OCI-LY7 (cell line): ENCODE measurements around the gene KRR1. TPM values are rescaled to one million over a fixed set of nuclear protein-coding genes. Genes with fewer than 3 reads are reported as not detected.

Experiments
- BruUV-seq: library from RNA; stranded (reverse); fragments of 400-500 nt; replicated peaks from 2 replicates; lab custom pipeline; 2021; lab: Mats Ljungman, UMichigan
- CTCF ChIA-PET: fragments of 300-600 bp; sonication (Branson Sonifier 250); formaldehyde crosslinking; loops from one replicate; lab custom pipeline; 2022; ENCODE audit warnings: antibody characterized with exemption; ENCODE audit not compliant: unreplicated experiment; lab: Charles Lee
- POLR2A ChIA-PET: fragments of 300-600 bp; sonication (Branson Sonifier 250); formaldehyde crosslinking; loops from one replicate; lab custom pipeline; 2022; ENCODE audit warnings: antibody characterized with exemption; lab: Charles Lee
- DNase-seq: peaks from one replicate; pipeline ENCODE4 v3.0.0-alpha.2; 2015; ENCODE audit warnings: low spot score
- H2AFZ ChIP-seq: fragments of 200-600 bp; sonication (generic), shearing (Covaris generic); 2 replicates; pipeline ENCODE4 v1.6.1; 2014; ENCODE audit warnings: mild to moderate bottlenecking, antibody characterized with exemption, low read length, moderate library complexity
- H3K27ac ChIP-seq: fragments of 200-600 bp; sonication (generic); 2 replicates; pipeline ENCODE4 v1.5.1; 2014; ENCODE audit warnings: mixed run types, low read depth, mild to moderate bottlenecking, moderate library complexity, low read length, inconsistent platforms; ENCODE audit not compliant: poor library complexity, severe bottlenecking
- H3K36me3 ChIP-seq: fragments of 200-600 bp; sonication (generic); 2 replicates; pipeline ENCODE4 v1.6.1; 2014; ENCODE audit warnings: mild to moderate bottlenecking, antibody characterized with exemption, low read length, moderate library complexity, mixed read lengths; ENCODE audit not compliant: insufficient read depth
- H3K4me1 ChIP-seq: fragments of 200-600 bp; sonication (generic); 2 replicates; pipeline ENCODE4 v1.5.1; 2014; ENCODE audit warnings: mild to moderate bottlenecking, low read length; ENCODE audit not compliant: insufficient read depth, poor library complexity, severe bottlenecking
- H3K4me2 ChIP-seq: fragments of 200-600 bp; sonication (generic); 2 replicates; pipeline ENCODE4 v1.6.1; 2014; ENCODE audit warnings: mild to moderate bottlenecking, low read length
- H3K4me3 ChIP-seq: fragments of 200-600 bp; sonication (generic); 2 replicates; pipeline ENCODE4 v1.5.1; 2014; ENCODE audit warnings: mild to moderate bottlenecking, low read depth, low read length; ENCODE audit not compliant: poor library complexity, severe bottlenecking
- H3K79me2 ChIP-seq: fragments of 200-600 bp; sonication (generic); 2 replicates; pipeline ENCODE4 v1.6.1; 2016; ENCODE audit warnings: low read depth, mild to moderate bottlenecking, low read length, moderate library complexity, mixed read lengths; ENCODE audit not compliant: insufficient read depth
- H3K9me2 ChIP-seq: fragments of 200-600 bp; sonication (generic); 2 replicates; pipeline ENCODE4 v1.6.1; 2016; ENCODE audit warnings: mild to moderate bottlenecking, low read length, mixed read lengths; ENCODE audit not compliant: insufficient read depth
- H3K9me3 ChIP-seq: fragments of 200-600 bp; sonication (generic); 2 replicates; pipeline ENCODE4 v1.6.1; 2014; ENCODE audit warnings: mild to moderate bottlenecking, mixed run types, low read length, mixed read lengths
- H4K20me1 ChIP-seq: fragments of 200-600 bp; sonication (generic); 2 replicates; pipeline ENCODE4 v1.6.1; 2014; ENCODE audit warnings: mild to moderate bottlenecking, antibody characterized with exemption, low read length, moderate library complexity, mixed read lengths; ENCODE audit not compliant: insufficient read depth
- CTCF ChIP-seq: fragments of 200-600 bp; sonication (generic); conservative IDR thresholded peaks from 2 replicates; pipeline ENCODE4 v1.5.1; 2014; ENCODE audit warnings: mild to moderate bottlenecking, antibody characterized with exemption, low read length, moderate library complexity, mixed read lengths
- EZH2phosphoT487 ChIP-seq: fragments of 200-600 bp; sonication (generic); IDR thresholded peaks from 2 replicates; pipeline ENCODE4 v1.6.1; 2018; ENCODE audit warnings: low read depth, borderline replicate concordance, mild to moderate bottlenecking, mixed run types, antibody characterized with exemption, low read length, moderate library complexity, mixed read lengths
- intact Hi-C: fragments of 100-400 bp; cut with micrococcal nuclease; formaldehyde crosslinking; loops from one replicate; pipeline ENCODE4 v1.10.0; 2022; ENCODE audit not compliant: unreplicated experiment
- total RNA-seq, 2 experiments: library from RNA; depleted of rRNA in 1 of 2; stranded (reverse); fragments of >200 nt in 1 of 2; shearing (Covaris generic) in 1 of 2; gene quantifications; 2 replicates each; pipeline ENCODE4 v1.2.3, GENCODE V29; 2014 to 2022

The KRR1 gene
- total RNA-seq, 2 experiments from 2014 or later: 44.0 to 78.0 TPM

- H2AFZ ChIP-seq: no peak overlapping the region
These were observed 28.5 kb upstream of the KRR1 start for GRCh38 chr12:75539889-75540288.

GRCh38 chr12:75533239-75533638 is 21.8 kb upstream of the KRR1 start:
- intact Hi-C loops: no loop called here
- BruUV-seq: no TSS peak
- H3K4me1 ChIP-seq: peaks cover 3% of the 10 kb centered on the region
- H3K36me3 ChIP-seq: no peaks in the 10 kb centered on the region
- no peaks in the 10 kb centered on the region for H4K20me1 ChIP-seq
- no peak for DNase-seq
- ChIA-PET CTCF (no interaction called here), POLR2A (interaction anchor here (0.5 to 0.8 kb wide), 3 partner anchors 12 to 259 kb away, joined by 3 read pairs; no protein-coding TSS in a partner anchor)
- no peaks in the 10 kb centered on the region for H3K9me2 ChIP-seq
- no peak overlapping the region for H3K27ac ChIP-seq
- no peak overlapping the region for H3K4me2 ChIP-seq
- no peaks in the 10 kb centered on the region for H3K9me3 ChIP-seq
- H2AFZ ChIP-seq: no peak overlapping the region
- H3K79me2 ChIP-seq: no peaks in the 10 kb centered on the region
- TF ChIP-seq CTCF (no peak), EZH2phosphoT487 (no peak)
- no peak overlapping the region for H3K4me3 ChIP-seq

More at GRCh38 chr12:75539889-75540288, 28.5 kb upstream of the KRR1 start:
- Histone ChIP-seq H3K4me3 (no peak overlapping the region), H3K36me3 (no peaks in the 10 kb centered on the region), H3K9me3 (no peaks in the 10 kb centered on the region), H3K27ac (no peak overlapping the region), H3K79me2 (no peaks in the 10 kb centered on the region), H3K4me2 (no peak overlapping the region), H3K4me1 (no peaks in the 10 kb centered on the region), H3K9me2 (no peaks in the 10 kb centered on the region), H4K20me1 (no peaks in the 10 kb centered on the region)
- no TSS peak for BruUV-seq
- ChIA-PET POLR2A (interaction anchor here (0.7 to 0.8 kb wide), 2 partner anchors 158 to 556 kb away, joined by 3 read pairs; no protein-coding TSS in a partner anchor), CTCF (no interaction called here)
- intact Hi-C loops: no loop called here
- DNase-seq: no peak
- TF ChIP-seq EZH2phosphoT487 (no peak), CTCF (no peak)

- no TSS peak for BruUV-seq
- intact Hi-C loops: loop anchor here (5.0 to 10.0 kb wide), 5 partner anchors 232 to 1055 kb away; partner anchors contain the start of gene BBS10
- no peak for DNase-seq
- Histone ChIP-seq H3K9me2 (no peaks in the 10 kb centered on the region), H3K79me2 (no peaks in the 10 kb centered on the region), H4K20me1 (no peaks in the 10 kb centered on the region), H3K27ac (no peak overlapping the region), H3K4me1 (peaks cover 30% of the 10 kb centered on the region), H3K36me3 (no peaks in the 10 kb centered on the region), H3K9me3 (no peaks in the 10 kb centered on the region), H3K4me2 (no peak overlapping the region), H3K4me3 (no peak overlapping the region), H2AFZ (no peak overlapping the region)
- CTCF ChIA-PET: no interaction called here
- POLR2A ChIA-PET: no interaction called here
- TF ChIP-seq EZH2phosphoT487: no peak
- TF ChIP-seq CTCF: no peak
These were observed 18.4 kb upstream of the KRR1 start for GRCh38 chr12:75529826-75530225.
